ENCODE data around the gene PHETA2. TPM values are rescaled to one million over a fixed set of nuclear protein-coding genes. Genes with fewer than 3 reads are reported as not detected.

Gene PHETA2
- total RNA-seq, 1 experiment from 2014 or later = 19.7 TPM

DNA sequence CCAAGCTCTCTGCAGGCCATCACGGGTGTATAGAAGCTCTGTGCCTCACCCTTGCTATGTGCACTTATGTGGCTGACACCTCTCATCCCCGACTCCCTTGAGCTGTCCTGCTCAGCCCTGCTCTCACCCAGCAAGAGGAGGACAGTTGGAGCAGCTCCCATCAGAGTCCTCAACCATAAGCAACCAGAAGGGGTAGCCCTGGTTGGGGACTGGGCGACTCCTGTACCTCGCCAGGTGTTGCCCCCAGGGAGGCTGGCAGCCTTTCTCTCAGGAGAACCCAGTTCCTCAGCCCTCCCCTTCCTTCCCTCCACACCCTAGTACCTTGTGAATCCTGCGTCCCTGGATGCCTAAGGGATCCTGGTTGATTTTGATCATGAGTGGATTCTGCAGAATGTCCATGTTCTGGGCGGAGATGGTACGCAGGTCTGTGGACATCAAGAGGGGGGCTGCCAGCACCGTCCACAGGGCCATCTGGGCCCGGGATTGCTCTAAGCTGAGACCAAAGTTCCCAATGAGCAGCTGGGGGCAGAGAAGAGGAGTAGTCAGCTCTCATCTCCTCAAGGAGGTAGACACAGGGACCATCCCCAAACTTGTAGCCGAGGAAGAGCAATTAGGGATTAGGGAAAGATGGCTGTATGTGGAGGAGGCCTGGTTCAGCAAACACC lies 11.4 kb upstream of the PHETA2 start:
- CTCF ChIA-PET = no interaction called here
- no peak for DNase-seq
- Histone ChIP-seq H3K9me3 (no peaks in the 10 kb centered on the region; the same call in 1 of the 2 replicates), H3K4me3 (ENCODE audit: low read depth, low read length) (no peak overlapping the region), H3K27me3 (replicated peaks; ENCODE audit: control insufficient read depth, insufficient read depth, low read length) (no peaks in the 10 kb centered on the region), H3K36me3 (ENCODE audit: control insufficient read depth, insufficient read depth, low read length) (no peaks in the 10 kb centered on the region; the same call in 1 of the 2 replicates), H3K4me1 (no peaks in the 10 kb centered on the region)
- intact Hi-C loops (cut with micrococcal nuclease; ENCODE audit: unreplicated experiment) = no loop called here
- Mint-ChIP-seq H3K27me3 (ENCODE audit: insufficient read depth, unreplicated experiment) (no peaks in the 10 kb centered on the region), H3K4me3 (ENCODE audit: unreplicated experiment) (no peak overlapping the region), H3K4me1 (ENCODE audit: low read depth, unreplicated experiment) (no peaks in the 10 kb centered on the region), H3K36me3 (ENCODE audit: insufficient read depth, unreplicated experiment) (peaks cover 15% of the 10 kb centered on the region), H3K9me3 (ENCODE audit: unreplicated experiment) (peaks cover 13% of the 10 kb centered on the region), H3K27ac (ENCODE audit: unreplicated experiment) (no peak overlapping the region)
- POLR2A ChIA-PET = no interaction called here
- no peak for TF ChIP-seq CTCF (IDR thresholded peaks at IDR 0.05; ENCODE audit: insufficient read depth in 1 of 2, low read depth in 1 of 2, low read length in 1 of 2, severe bottlenecking in 1 of 2, unreplicated experiment in 1 of 2)
- BruUV-seq (replicated peaks) = no TSS peak

DNA sequence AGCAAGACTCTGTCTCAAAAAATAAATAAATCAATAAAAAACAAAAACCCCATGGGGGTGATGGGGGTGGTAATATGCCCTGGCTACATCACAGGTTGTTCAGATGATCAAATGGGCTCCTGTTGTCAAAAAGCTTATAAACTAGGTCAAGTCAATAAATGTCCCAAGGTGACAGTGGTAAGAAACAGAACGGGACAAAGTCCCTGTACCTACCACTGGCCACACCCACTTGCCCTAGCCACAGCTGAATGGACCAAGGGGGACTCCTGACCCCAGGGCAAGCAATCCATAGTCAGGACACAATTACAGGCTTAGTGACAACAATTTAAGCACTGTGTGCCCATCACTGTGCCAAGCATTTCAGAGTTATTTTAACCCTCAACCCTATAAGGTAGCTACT lies 9.4 kb upstream of the PHETA2 start:
- TF ChIP-seq CTCF (IDR thresholded peaks at IDR 0.05; ENCODE audit: insufficient read depth in 1 of 2, low read depth in 1 of 2, low read length in 1 of 2, severe bottlenecking in 1 of 2, unreplicated experiment in 1 of 2) = no peak
- Mint-ChIP-seq H3K4me3 (ENCODE audit: unreplicated experiment) (no peak overlapping the region), H3K4me1 (ENCODE audit: low read depth, unreplicated experiment) (no peaks in the 10 kb centered on the region), H3K9me3 (ENCODE audit: unreplicated experiment) (no peaks in the 10 kb centered on the region), H3K27me3 (ENCODE audit: insufficient read depth, unreplicated experiment) (no peaks in the 10 kb centered on the region), H3K27ac (ENCODE audit: unreplicated experiment) (no peak overlapping the region), H3K36me3 (ENCODE audit: insufficient read depth, unreplicated experiment) (peaks cover 14% of the 10 kb centered on the region)
- H3K4me1 ChIP-seq = peaks cover 1% of the 10 kb centered on the region; the same call in 1 of the 2 replicates
- no TSS peak for BruUV-seq (replicated peaks)
- H3K4me3 ChIP-seq (ENCODE audit: low read depth, low read length) = no peak overlapping the region
- intact Hi-C loops (cut with micrococcal nuclease; ENCODE audit: unreplicated experiment) = no loop called here
- no peak for DNase-seq
- no peaks in the 10 kb centered on the region; the same call in 1 of the 2 replicates for H3K36me3 ChIP-seq (ENCODE audit: control insufficient read depth, insufficient read depth, low read length)
- H3K27me3 ChIP-seq (replicated peaks; ENCODE audit: control insufficient read depth, insufficient read depth, low read length) = no peaks in the 10 kb centered on the region
- ChIA-PET CTCF (no interaction called here), POLR2A (no interaction called here)
- H3K9me3 ChIP-seq = no peaks in the 10 kb centered on the region

- DNase-seq = no peak
- intact Hi-C loops (cut with micrococcal nuclease; ENCODE audit: unreplicated experiment) = no loop called here
- ChIA-PET POLR2A (no interaction called here), CTCF (no interaction called here)
- peaks cover 14% of the 10 kb centered on the region for H3K36me3 Mint-ChIP-seq (ENCODE audit: insufficient read depth, unreplicated experiment)
- TF ChIP-seq CTCF (IDR thresholded peaks at IDR 0.05; ENCODE audit: insufficient read depth in 1 of 2, low read depth in 1 of 2, low read length in 1 of 2, severe bottlenecking in 1 of 2, unreplicated experiment in 1 of 2) = no peak
- no peaks in the 10 kb centered on the region for H3K9me3 Mint-ChIP-seq (ENCODE audit: unreplicated experiment)
- no peak overlapping the region for H3K4me3 ChIP-seq (ENCODE audit: low read depth, low read length)
- H3K9me3 ChIP-seq = no peaks in the 10 kb centered on the region
- H3K4me1 ChIP-seq = peaks cover 7% of the 10 kb centered on the region; the same call in 1 of the 2 replicates
- no peaks in the 10 kb centered on the region; the same call in 1 of the 2 replicates for H3K36me3 ChIP-seq (ENCODE audit: control insufficient read depth, insufficient read depth, low read length)
- no peaks in the 10 kb centered on the region for H3K4me1 Mint-ChIP-seq (ENCODE audit: low read depth, unreplicated experiment)
- H3K27me3 Mint-ChIP-seq (ENCODE audit: insufficient read depth, unreplicated experiment) = no peaks in the 10 kb centered on the region
- no peaks in the 10 kb centered on the region for H3K27me3 ChIP-seq (replicated peaks; ENCODE audit: control insufficient read depth, insufficient read depth, low read length)
- no peak overlapping the region for H3K4me3 Mint-ChIP-seq (ENCODE audit: unreplicated experiment)
- no peak overlapping the region for H3K27ac Mint-ChIP-seq (ENCODE audit: unreplicated experiment)
- BruUV-seq (replicated peaks) = no TSS peak
Observed at GRCh38 chr22:42065438-42066125, 8.5 kb upstream of the PHETA2 start.
